Activated CD4-positive, CD25-positive, alpha-beta regulatory T cell treated with anti-CD3 and anti-CD28 coated beads, Interleukin-2, amount 50 U/mL, for 24 hours (primary cell): Measurements from ENCODE around the gene PCSK2.

Experiments
- ATAC-seq, 2 donors: fragments of 150-1000 bp; cut with Tn5 transposase; one replicate each; pipeline ENCODE4 v1.10.0; 2021; ENCODE audit warnings: mild to moderate bottlenecking in 1 of 2, moderate library complexity in 1 of 2

PCSK2 gene

DNA sequence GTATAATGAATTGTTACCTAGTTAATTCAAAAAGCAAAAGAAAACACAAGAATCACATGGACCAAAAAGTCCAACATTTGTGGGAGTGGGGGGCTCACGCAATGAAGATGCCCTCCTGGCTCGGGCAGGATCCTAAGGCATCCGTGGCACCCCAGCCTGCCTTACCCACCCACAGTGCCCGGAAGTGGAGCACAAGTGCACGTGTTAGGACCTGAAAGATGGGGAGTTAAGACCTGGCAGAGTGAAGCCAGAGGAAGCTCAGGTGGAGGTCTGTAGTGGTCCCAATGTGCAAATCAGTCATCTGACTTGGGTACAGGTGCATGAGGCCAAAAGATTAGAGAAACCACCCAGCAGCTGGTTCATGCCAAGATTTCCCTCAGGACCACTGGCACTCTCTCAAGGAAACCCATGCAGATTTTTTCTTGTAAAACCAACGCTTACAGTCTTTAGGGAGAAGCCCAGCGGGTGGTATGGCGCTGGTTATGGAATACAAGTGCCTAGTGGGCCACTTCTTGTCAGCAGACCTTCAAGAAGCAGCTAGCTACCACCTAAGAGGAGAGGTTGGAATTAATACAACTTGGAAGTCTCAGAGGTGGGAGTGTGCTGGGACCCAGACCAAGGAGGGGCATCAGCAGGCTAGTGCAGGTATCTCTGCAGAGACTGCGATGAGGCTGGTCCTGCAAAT lies 262.2 kb downstream of the PCSK2 start:
- ATAC-seq, result no peak

GRCh38 chr20:17490501-17490900 lies 263.7 kb downstream of the PCSK2 start:
- no peak for ATAC-seq

DNA sequence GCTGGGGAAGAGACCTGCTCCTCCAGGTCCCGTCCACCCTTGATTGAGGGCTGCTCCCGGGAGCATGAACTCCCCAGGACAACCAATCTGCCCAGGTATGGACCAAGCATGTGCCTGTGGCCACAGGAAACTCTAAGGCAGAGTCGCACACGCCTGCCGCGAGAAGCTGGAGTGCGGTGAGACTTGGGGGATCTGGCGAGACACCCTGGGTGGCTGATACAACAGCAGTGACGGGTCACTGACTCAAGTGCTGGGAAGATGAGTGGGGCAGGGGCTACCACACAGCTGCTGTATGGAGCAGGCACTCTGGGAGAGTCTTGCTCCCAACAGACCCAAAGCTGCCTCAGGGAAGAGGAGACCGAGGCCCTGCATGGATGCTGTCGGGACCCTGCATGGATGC lies 264.2 kb downstream of the PCSK2 start:
- ATAC-seq, result no peak

DNA sequence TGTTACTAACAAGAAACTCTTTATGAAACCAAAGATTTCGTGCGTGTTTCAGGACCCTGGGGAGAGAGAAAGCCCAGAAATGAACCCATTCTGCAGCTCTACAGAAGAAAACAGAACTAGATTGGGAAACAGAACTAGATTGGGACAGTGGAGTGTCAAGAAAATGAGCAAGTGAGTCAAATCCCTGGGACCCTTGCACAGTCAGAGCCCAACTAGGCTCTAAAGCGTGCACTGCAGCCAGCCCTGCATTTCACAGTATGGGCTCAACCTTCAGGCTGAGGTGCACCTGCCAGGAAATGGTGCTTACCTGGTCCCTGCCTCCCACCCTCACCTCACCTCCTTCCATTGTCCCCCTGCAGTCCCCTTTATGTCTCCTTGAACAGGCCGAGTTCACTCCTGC lies 264.6 kb downstream of the PCSK2 start:
- no peak for ATAC-seq

DNA sequence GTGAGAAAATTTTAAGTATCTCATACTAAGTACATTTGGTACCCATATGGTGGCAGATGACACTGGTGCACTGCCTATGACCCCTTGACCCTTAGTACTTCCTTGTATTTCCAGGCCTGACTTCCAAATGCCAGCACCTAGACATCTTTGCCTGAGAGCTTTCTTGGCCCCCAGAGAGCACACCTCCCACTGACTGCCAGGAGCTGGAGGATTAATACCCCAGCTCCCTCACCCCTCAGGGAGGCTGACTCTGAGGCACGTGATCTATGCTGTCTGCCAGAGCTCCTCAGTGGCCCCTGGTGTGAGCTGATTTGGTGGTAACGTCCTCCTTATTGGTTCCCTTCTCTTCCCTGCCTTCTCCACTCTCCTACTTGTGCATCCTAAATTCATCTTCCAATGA lies 266.3 kb downstream of the PCSK2 start:
- ATAC-seq, result no peak

- ATAC-seq, result no peak
Observed at GRCh38 chr20:17494201-17494600, 267.4 kb downstream of the PCSK2 start.

DNA sequence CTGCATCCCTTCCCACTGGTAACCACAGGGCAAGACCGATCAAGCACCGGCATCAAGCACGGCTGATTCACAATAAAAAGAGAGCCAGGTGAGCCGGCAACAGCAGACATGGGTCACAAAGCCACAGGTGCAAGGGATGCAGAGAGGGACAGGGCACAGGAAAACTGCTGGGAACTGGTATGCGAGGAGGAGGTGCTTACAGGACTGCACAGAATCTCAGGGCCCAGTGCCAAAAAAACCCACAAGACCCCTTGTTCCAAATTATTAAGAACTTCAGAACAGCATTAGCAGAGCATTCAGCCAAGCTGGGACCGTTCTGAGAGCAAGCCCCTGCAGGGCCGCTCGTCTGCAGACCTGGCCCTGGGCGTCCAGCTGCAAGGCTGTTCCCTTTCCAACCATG lies 269.0 kb downstream of the PCSK2 start:
- no peak for ATAC-seq

DNA sequence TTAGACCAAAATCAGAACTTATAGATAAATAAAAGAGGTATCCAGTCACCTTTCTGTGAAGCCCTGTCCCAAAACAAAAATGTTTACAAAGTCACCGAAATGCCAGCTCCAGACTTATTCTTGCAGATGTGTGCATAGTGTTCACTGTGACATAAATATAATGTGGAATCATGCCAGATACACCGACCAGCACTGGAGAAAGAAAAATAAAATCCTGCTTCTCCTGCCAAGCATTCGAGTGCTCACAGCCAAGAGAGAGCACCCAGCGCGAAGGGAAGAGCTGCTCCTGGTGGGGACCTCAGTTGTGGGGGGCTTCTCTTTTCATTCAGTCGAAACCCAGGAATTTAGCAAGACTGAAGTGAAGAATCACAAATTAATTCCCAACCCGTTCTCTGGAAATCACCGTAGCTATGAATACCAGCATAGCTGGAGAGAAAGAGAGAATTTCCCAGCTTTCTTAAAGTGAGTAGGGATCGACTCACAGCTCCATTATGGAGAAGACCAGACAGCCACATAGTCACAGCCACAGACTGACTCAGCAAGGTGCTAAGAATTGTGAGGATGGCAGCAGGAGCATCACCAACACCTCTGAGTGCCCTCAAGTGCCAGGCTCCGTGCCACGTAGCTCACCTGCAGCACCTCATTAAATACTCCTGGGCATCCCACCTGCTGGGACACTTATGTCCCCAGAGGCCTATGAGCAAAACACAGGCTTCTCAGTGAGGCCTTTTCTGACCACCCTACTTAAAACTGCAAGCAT lies 271.2 kb downstream of the PCSK2 start:
- no peak for ATAC-seq

DNA sequence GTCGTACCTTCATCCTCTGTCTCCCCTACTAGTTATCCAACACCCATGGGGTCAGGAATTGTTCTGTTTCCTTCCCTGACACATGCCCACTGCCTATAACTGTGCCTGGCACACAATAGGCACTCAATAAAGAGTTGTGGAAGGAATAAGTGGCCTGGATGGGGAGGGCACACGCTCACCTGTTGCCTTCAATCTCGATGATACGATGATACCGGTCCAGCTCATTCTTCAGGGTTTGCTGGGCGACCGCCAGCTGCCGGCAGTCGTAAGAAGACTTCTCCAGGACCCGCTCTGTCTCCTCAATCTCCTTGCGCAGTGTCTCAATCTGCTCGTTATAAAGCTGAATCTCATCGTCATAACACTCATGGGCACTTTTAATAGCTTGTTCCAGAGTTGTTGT lies 271.8 kb downstream of the PCSK2 start:
- no peak for ATAC-seq

DNA sequence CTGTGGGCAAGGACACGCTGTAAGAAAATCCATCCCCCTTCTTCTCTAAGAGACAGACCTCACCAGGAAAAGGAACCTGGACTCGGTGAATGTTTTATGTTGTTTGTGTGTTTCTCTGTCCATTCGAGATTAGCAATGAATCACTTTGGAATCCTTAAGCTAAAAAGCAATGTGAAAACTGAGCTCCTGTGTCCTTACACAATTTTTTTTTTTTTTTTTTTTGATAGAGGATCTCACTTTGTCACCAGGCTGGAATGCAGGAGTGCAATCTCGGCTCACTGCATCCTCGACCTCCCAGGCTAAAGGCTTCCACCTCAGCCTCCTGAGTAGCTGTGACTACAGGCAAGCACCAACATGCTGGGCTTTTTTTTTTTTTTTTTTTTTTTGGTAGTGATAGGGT lies 272.2 kb downstream of the PCSK2 start:
- ATAC-seq, result no peak

DNA sequence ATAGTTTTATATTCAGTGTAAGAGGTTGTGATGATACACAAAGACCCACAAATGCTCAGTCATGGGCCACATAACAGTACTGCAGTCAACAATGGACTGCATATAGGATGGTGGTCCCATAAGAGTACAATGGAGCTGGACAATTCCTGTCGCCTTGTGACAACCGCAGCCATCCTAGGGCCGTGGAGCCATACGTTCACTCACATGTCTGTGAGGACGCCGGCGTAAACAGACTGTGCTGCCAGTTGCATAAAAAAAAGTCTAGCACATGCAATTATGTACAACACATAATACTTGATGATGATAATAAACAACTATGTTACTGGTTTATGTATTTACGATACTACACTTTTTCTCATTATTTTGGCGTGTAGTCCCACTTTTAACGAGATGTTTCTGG lies 273.4 kb downstream of the PCSK2 start:
- ATAC-seq, result no peak

DNA sequence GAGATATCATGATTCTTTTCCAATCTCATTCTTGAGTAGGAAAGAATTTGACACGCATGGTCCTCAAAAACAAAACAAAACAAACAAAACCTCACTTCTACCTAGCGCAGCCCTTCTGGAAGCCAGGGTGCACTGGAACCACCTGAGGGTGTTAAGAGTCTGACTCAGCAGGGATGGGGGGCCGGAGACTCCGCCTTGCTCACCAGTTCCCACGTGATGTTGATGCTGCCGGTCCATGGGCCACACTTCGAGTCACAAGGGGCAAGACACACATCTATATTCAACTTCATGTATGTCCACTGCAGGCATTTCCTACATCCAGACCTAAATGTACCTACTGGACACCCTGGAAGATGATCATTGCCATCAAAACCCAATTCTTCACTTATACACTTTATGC lies 274.0 kb downstream of the PCSK2 start:
- ATAC-seq, result no peak

- ATAC-seq, result no peak
Observed at GRCh38 chr20:17501701-17502100, 274.9 kb downstream of the PCSK2 start.

DNA sequence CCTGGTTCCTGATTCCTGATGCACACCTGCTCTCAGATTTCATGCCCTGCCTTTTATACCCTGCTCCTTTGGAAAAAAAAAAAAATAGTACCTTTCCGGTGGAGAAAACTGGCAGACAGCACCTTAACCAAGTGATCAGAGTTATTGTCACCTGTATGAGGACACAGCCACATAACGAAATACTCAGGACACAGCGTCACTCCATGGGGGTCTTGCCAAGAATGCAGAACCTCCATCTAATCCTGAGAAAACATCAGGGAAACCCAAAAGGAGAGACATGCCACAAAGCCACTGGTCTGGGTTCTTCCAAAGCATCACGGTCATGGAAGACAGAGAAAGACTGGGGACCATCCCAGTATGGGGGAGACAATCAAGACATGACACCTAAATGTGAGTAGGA lies 275.3 kb downstream of the PCSK2 start:
- ATAC-seq, result no peak

DNA sequence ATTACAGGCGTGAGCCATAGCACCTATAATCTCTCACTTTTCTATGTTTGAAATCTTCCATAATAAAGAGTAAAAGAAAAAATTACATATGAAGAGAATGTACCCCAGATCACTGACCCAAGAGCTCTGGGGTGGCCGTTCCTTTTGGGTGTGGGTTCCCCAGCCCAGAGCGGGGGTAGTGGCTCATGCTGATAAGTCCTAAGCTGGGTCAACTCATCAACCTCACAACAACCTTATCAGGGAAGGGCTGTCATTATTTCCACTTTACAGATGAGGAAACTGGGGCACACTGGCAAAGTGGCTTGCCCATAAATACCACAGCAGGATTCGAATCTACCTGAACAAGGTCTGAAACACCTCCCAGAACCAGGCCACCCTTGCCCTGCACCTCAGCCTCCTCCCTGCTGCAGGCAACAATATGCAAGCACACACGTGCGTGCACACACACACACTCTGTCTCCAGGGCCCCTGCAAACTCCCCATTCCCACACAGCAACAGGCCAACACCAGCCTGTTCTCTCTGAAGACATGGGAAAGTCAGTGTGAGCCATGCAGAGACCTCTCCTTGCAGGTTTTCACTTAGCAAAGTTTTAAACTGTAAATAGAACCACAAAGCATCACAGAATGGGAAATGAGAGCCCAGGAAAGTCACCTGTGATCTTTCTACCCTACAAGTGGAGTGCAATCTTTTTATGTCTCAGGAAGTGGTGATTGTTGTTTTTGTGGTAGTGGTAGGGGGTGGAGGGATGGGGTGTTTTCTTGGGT lies 276.6 kb downstream of the PCSK2 start:
- ATAC-seq, result no peak

GRCh38 chr20:17504066-17504897 lies 277.4 kb downstream of the PCSK2 start:
- ATAC-seq, result peak in 1 of 2 donors; percentile 37

- peak; percentile 51 to 53 for ATAC-seq
Observed at GRCh38 chr20:17504898-17505635, 278.2 kb downstream of the PCSK2 start.

DNA sequence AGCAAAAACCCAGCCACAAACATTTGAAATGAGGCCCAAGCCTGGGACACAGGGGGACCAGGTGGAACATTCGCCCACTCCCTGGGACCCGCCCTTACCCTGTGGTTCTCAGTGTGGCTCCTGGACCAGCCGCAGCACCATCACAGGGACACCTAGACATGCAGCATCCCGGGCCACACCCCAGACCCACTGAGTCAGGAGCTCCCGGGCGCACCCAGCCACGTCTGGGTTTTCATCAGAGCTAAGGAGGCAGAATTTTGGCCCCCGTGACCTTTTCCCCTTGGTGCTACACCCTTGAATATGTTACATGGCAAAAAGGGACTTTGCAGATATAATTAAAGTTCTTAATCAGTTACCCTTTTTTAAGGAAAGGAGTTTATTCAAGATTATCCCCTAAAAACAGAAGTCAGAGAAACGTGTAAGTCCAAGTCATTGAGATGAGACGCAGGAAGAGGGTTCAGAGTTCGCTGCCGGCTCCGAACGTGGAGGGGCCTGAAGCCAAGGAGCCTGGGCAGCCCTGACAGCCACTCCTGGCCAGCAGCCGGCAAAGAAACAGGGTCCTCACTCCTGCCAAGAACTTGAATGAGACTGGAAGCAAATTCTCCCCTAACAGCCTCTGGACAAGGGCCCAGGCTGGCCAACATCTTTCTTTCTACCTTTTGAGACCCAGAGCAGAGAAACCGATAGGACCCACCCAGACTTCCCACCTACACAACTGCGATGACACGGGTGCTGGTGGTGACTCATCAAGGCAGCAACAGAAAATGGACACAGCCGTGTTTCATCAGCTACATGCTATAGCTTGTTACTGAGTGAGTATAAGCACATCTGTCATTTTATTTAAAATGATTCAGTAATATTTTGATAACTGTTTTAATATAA lies 279.0 kb downstream of the PCSK2 start:
- ATAC-seq, result peak; percentile 64 to 81

DNA sequence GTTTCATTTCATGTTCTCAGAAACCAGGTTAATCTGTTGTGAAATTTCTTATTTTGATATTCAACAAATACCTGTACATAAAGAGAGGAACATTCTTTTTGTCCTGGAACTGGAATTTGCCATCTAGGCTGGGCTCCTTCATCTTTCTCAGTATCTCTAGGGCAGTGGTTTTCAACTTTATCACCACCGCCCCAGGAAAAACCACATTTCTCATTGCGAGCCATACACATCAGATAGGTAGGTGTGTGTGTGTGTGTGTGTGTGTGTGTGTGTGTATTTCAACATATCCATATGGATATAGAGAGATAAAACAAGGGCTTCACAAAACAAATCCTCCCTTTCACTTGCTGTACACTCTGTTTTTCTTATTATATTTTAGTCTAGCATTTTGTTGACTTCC lies 280.2 kb downstream of the PCSK2 start:
- ATAC-seq, result no peak

- no peak for ATAC-seq
Observed at GRCh38 chr20:17507531-17507930, 280.7 kb downstream of the PCSK2 start.

DNA sequence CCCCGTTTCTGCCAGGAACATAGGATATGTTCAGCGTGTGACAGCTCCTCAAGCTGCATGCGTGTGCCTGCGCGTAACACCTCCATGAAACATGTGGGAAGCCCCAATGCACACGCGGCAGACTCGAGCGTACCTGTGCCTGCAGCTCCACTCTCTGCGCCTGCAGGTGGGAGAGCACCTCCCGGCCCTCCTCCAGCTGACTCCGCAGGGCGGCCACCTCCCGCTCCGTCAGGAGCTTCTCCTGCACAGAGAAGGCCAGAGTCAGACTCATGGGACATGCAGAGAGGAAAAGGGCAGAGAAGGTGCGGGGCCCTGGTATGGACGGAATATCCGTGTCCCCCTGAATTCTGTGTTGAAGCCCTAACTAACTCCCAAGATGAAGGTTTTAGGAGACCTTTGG lies 281.9 kb downstream of the PCSK2 start:
- ATAC-seq, result no peak
